GM23338 (cell line): ENCODE results near the gene SHF. TPM values are rescaled to one million over a fixed set of nuclear protein-coding genes. Genes with fewer than 3 reads are reported as not detected.

ENCODE experiments used
- ATAC-seq: fragments of 200-7000 bp; cut with Tn5 transposase; 3 replicates; pipeline ENCODE4 v1.9.1; 2020
- DNase-seq: peaks from one replicate; pipeline ENCODE4 v3.0.0-alpha.2; 2015; ENCODE audit warnings: low spot score
- H2AFZ ChIP-seq: fragments of 200-600 bp; sonication (generic); 2 replicates; pipeline ENCODE4 v1.8.0; 2016; ENCODE audit warnings: antibody characterized with exemption, mild to moderate bottlenecking, moderate library complexity
- H3F3A ChIP-seq: fragments of 200-600 bp; sonication (generic); replicated peaks from 2 replicates; pipeline ENCODE4 v1.8.0; 2017; ENCODE audit warnings: antibody characterized with exemption, mixed run types, low read depth
- H3K27ac ChIP-seq: fragments of 200-600 bp; sonication (generic); 2 replicates; pipeline ENCODE4 v1.6.1; 2016; ENCODE audit warnings: low read depth
- H3K27me3 ChIP-seq: fragments of 200-600 bp; sonication (generic); 2 replicates; pipeline ENCODE4 v1.8.0; 2016; ENCODE audit warnings: mild to moderate bottlenecking, mixed run types, moderate library complexity; ENCODE audit not compliant: insufficient read depth
- H3K36me3 ChIP-seq: fragments of 200-600 bp; sonication (generic); 2 replicates; pipeline ENCODE4 v1.8.0; 2016; ENCODE audit warnings: mild to moderate bottlenecking; ENCODE audit not compliant: insufficient read depth
- H3K4me1 ChIP-seq: fragments of 200-600 bp; sonication (generic); 2 replicates; pipeline ENCODE4 v1.8.0; 2016; ENCODE audit warnings: mild to moderate bottlenecking, moderate library complexity; ENCODE audit not compliant: insufficient read depth
- H3K4me2 ChIP-seq: fragments of 200-600 bp; sonication (generic); 2 replicates; pipeline ENCODE4 v1.7.1; 2017; ENCODE audit warnings: mixed run types
- H3K4me3 ChIP-seq: fragments of 200-600 bp; sonication (generic); 2 replicates; pipeline ENCODE4 v1.6.1; 2016; ENCODE audit warnings: mixed run types
- H3K79me2 ChIP-seq: fragments of 200-600 bp; sonication (generic); replicated peaks from 2 replicates; pipeline ENCODE4 v1.8.0; 2017; ENCODE audit warnings: mild to moderate bottlenecking; ENCODE audit not compliant: insufficient read depth
- H3K9me2 ChIP-seq: fragments of 200-600 bp; sonication (generic); 2 replicates; pipeline ENCODE4 v1.8.0; 2017; ENCODE audit not compliant: insufficient read depth
- H4K20me1 ChIP-seq: fragments of 200-600 bp; sonication (generic); replicated peaks from 2 replicates; pipeline ENCODE4 v1.8.0; 2017; ENCODE audit warnings: mild to moderate bottlenecking; ENCODE audit not compliant: insufficient read depth
- H3K27ac Mint-ChIP-seq: 2 replicates; pipeline ENCODE4 v1.8.0; 2020; ENCODE audit warnings: inconsistent platforms, mild to moderate bottlenecking, moderate library complexity, mixed read lengths
- H3K27me3 Mint-ChIP-seq: 3 replicates; pipeline ENCODE4 v1.8.0; 2022; ENCODE audit warnings: low read depth, mild to moderate bottlenecking, moderate library complexity, mixed read lengths, inconsistent platforms; ENCODE audit not compliant: insufficient read depth, poor library complexity
- H3K36me3 Mint-ChIP-seq: 3 replicates; pipeline ENCODE4 v1.8.0; 2021; ENCODE audit warnings: low read depth, mild to moderate bottlenecking, inconsistent platforms, moderate library complexity, mixed read lengths
- H3K4me1 Mint-ChIP-seq: 3 replicates; pipeline ENCODE4 v1.8.0; 2020; ENCODE audit warnings: mild to moderate bottlenecking, inconsistent platforms, mixed read lengths
- H3K4me3 Mint-ChIP-seq: 3 replicates; pipeline ENCODE4 v1.8.0; 2021; ENCODE audit warnings: moderate library complexity, mild to moderate bottlenecking, inconsistent platforms, mixed read lengths
- H3K9me3 Mint-ChIP-seq: 3 replicates; pipeline ENCODE4 v1.8.0; 2020; ENCODE audit warnings: moderate library complexity, mild to moderate bottlenecking, inconsistent platforms, mixed read lengths
- CREB1 ChIP-seq: fragments of 250-450 bp; sonication (Bioruptor Pico); IDR thresholded peaks from 2 replicates; pipeline ENCODE4 v1.5.0; 2020; ENCODE audit warnings: low read depth, mild to moderate bottlenecking, moderate library complexity
- CTCF ChIP-seq, 2 experiments: fragments of 200-600 bp in 1 of 2; sonication (generic) in 1 of 2; conservative IDR thresholded peaks; 2 replicates each; pipeline versions ENCODE4 v1.5.1 to v1.6.1; 2016 to 2017; ENCODE audit warnings: antibody characterized with exemption in 2 of 2, low read depth in 2 of 2, mild to moderate bottlenecking in 2 of 2, moderate library complexity in 1 of 2
- ETS1 ChIP-seq: IDR thresholded peaks from 2 replicates; pipeline ENCODE4 v1.6.1; 2016; ENCODE audit warnings: antibody characterized with exemption
- EZH2 ChIP-seq: fragments of 200-600 bp; sonication (generic); IDR thresholded peaks from one replicate; pipeline ENCODE4 v1.8.0; 2017; ENCODE audit warnings: antibody characterized with exemption, mild to moderate bottlenecking, low read depth; ENCODE audit not compliant: unreplicated experiment
- EZH2phosphoT487 ChIP-seq: fragments of 200-600 bp; sonication (generic); IDR thresholded peaks from one replicate; pipeline ENCODE4 v1.8.1; 2018; ENCODE audit warnings: antibody characterized with exemption; ENCODE audit not compliant: unreplicated experiment
- NANOG ChIP-seq: IDR thresholded peaks from 2 replicates; pipeline ENCODE4 v1.6.1; 2016; ENCODE audit warnings: antibody characterized with exemption, borderline replicate concordance
- REST ChIP-seq: IDR thresholded peaks from one replicate; pipeline ENCODE4 v1.6.1; 2018; ENCODE audit warnings: antibody characterized with exemption; ENCODE audit not compliant: unreplicated experiment
- ZNF114 ChIP-seq: fragments of 250-450 bp; sonication (Bioruptor Pico); IDR thresholded peaks from 2 replicates; pipeline ENCODE4 v1.5.0; 2020; ENCODE audit warnings: mild to moderate bottlenecking, moderate library complexity
- ZNF462 ChIP-seq: fragments of 250-450 bp; sonication (Bioruptor Pico); IDR thresholded peaks from 2 replicates; pipeline ENCODE4 v1.5.0; 2020; ENCODE audit warnings: mild to moderate bottlenecking, moderate library complexity
- polyA plus RNA-seq: library from polyadenylated mRNA; unstranded; fragments of >200 nt; fragmentation: Nextera tagmentation; extraction: Ambion mirVana; gene quantifications from 2 replicates; pipeline ENCODE4 v1.2.1, GENCODE V29; 2016
- total RNA-seq: library from RNA; depleted of rRNA; stranded (reverse); fragments of >200 nt; shearing (Covaris generic); gene quantifications from 2 replicates; pipeline ENCODE4 v1.2.3, GENCODE V29; 2014

Gene SHF
- total and polyA plus RNA-seq, 2 experiments from 2014 or later = 5.8 to 15.6 TPM

- Mint-ChIP-seq H3K4me1 (peaks cover 8% of the 10 kb centered on the region), H3K27me3 (peaks cover 16% of the 10 kb centered on the region), H3K9me3 (no peaks in the 10 kb centered on the region), H3K27ac (no peak overlapping the region), H3K4me3 (no peak overlapping the region), H3K36me3 (no peaks in the 10 kb centered on the region)
- Histone ChIP-seq H3K79me2 (no peaks in the 10 kb centered on the region), H3K27me3 (peaks cover 3% of the 10 kb centered on the region; the same call in 1 of the 2 replicates), H3K27ac (no peak overlapping the region), H3K4me1 (no peaks in the 10 kb centered on the region), H3K4me3 (no peak overlapping the region), H4K20me1 (no peaks in the 10 kb centered on the region), H3K36me3 (no peaks in the 10 kb centered on the region), H2AFZ (no peak overlapping the region; the same call in 1 of the 2 replicates), H3K4me2 (no peak overlapping the region), H3F3A (no peaks in the 10 kb centered on the region), H3K9me2 (no peaks in the 10 kb centered on the region)
- DNase-seq = no peak
- no peak for TF ChIP-seq ZNF114 (CRISPR knock-in tag)
- TF ChIP-seq EZH2phosphoT487 = no peak
- TF ChIP-seq ZNF462 (CRISPR knock-in tag) = no peak
- no peak for TF ChIP-seq REST
- TF ChIP-seq ETS1 = no peak
- TF ChIP-seq CREB1 = no peak
- TF ChIP-seq EZH2 = no peak
- TF ChIP-seq CTCF (conservative IDR thresholded peaks at IDR 0.05; ENCODE audit: low read depth in 2 of 2) = no peak
- TF ChIP-seq NANOG = no peak
- no peak for ATAC-seq
Measured at GRCh38 chr15:45201869-45202268, 14.1 kb upstream of the SHF start.
